GM12873 (cell line): ENCODE results near the gene SLC5A2.

ENCODE experiments used
- CTCF ChIP-seq: IDR thresholded peaks from 2 replicates; pipeline ENCODE4 v1.5.1; 2012; ENCODE audit warnings: low read depth, mild to moderate bottlenecking, moderate library complexity, low read length, control low read depth; ENCODE audit not compliant: insufficient read depth; ENCODE audit errors: missing control alignments

The SLC5A2 gene

GRCh38 chr16:31475946-31476302 lies 7.0 kb upstream of the SLC5A2 start:
- no peak for TF ChIP-seq CTCF

GRCh38 chr16:31476303-31477219 lies 6.4 kb upstream of the SLC5A2 start:
- no peak for TF ChIP-seq CTCF

- TF ChIP-seq CTCF = no peak
Observed at GRCh38 chr16:31477220-31478216, 5.4 kb upstream of the SLC5A2 start.

- no peak for TF ChIP-seq CTCF
Observed at GRCh38 chr16:31478956-31479355, 4.0 kb upstream of the SLC5A2 start.

GRCh38 chr16:31479751-31480150 lies 3.2 kb upstream of the SLC5A2 start:
- no peak for TF ChIP-seq CTCF

GRCh38 chr16:31480851-31481536 lies 1.9 kb upstream of the SLC5A2 start:
- no peak for TF ChIP-seq CTCF
